Measurements from ENCODE around the gene GOLIM4. TPM values are rescaled to one million over a fixed set of nuclear protein-coding genes. Genes with fewer than 3 reads are reported as not detected.
A peak's percentile ranks its signal among the peaks of the same experiment; 100 is the strongest.

GOLIM4 gene
- polyA plus RNA-seq, 1 experiment, result 35.1 TPM

DNA sequence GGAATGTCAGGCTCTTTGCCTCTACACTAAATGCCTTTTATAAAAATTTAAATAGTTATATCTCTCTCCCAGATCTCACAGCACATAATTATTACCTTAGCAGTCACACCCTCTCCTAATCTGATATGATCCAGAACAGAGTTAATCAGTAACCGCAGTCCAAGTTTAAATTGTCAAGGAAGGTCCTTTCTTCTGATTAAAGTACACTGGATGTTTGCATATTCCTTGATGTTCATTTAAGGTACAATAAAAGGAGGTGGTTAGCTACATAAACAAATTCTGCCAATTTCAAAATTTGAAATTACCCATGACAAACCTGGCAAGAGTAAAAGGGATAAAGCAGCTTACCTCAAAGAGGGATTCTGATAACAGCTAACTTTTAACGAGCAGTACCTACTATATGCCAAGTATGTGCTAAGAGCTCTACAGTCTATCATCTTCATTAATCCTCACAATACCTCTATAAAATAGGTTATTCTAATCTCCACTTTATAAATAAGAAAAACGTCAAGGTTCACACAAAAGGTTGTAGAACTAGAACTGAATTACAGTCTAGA, 4.3 kb downstream of the GOLIM4 start:
- CTCF ChIA-PET, result interaction anchor here (0.8 to 1.2 kb wide), 3 partner anchors 11 to 74 kb away, joined by 3 read pairs; no protein-coding TSS in a partner anchor
- TF ChIP-seq, protein P1, sequence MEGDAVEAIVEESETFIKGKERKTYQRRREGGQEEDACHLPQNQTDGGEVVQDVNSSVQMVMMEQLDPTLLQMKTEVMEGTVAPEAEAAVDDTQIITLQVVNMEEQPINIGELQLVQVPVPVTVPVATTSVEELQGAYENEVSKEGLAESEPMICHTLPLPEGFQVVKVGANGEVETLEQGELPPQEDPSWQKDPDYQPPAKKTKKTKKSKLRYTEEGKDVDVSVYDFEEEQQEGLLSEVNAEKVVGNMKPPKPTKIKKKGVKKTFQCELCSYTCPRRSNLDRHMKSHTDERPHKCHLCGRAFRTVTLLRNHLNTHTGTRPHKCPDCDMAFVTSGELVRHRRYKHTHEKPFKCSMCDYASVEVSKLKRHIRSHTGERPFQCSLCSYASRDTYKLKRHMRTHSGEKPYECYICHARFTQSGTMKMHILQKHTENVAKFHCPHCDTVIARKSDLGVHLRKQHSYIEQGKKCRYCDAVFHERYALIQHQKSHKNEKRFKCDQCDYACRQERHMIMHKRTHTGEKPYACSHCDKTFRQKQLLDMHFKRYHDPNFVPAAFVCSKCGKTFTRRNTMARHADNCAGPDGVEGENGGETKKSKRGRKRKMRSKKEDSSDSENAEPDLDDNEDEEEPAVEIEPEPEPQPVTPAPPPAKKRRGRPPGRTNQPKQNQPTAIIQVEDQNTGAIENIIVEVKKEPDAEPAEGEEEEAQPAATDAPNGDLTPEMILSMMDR (IDR thresholded peaks at IDR 0.05; ENCODE audit: insufficient read depth, low read depth, low read length), result no peak
- H3K27me3 ChIP-seq (ENCODE audit: control insufficient read depth, insufficient read depth, low read length), result no peaks in the 10 kb centered on the region
- no peak overlapping the region for H3K4me3 ChIP-seq (ENCODE audit: low read depth, low read length)
- H3K36me3 ChIP-seq (ENCODE audit: control insufficient read depth, insufficient read depth, low read length), result no peaks in the 10 kb centered on the region
- POLR2A ChIA-PET, result no interaction called here
- no peak for DNase-seq (ENCODE audit: low read depth)

DNA sequence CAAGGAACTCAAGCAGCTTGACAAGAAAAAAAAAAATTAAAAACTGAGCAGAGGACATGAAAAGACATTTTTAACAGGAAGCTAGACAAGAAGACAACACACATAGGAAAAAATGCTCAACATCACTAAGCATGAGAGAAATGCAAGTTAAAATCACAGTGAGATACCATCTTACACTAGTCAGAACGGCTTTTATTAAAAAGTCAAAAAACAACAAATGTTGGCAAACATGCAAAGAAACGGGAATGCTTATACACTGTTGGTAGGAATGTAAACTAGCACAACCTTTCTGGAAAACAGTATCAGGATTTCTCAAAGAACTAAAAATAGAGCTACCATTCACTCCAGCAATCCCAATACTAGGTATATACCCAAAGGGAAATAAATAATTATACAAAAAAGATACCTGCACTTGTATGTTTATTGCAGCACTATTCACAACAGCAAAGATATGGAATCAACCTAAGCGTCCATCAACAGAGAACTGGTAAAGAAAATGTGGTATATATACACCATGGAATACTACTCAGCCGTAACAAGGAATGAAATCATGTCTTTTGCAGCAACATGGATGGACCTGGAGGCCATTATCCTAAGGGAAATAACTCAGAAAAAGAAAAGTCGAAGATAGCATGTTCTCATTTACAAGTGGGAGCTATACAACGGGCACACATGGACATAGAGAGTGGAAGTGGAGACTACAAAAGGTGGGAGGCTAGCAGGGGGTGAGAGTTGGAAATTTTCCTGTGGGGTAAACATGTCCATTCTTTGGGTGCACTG, 5.2 kb downstream of the GOLIM4 start:
- DNase-seq (ENCODE audit: low read depth), result peak; percentile 16
- TF ChIP-seq, protein P1 (IDR thresholded peaks at IDR 0.05; ENCODE audit: insufficient read depth, low read depth, low read length), result no peak
- no peak overlapping the region for H3K4me3 ChIP-seq (ENCODE audit: low read depth, low read length)
- POLR2A ChIA-PET, result no interaction called here
- H3K27me3 ChIP-seq (ENCODE audit: control insufficient read depth, insufficient read depth, low read length), result no peaks in the 10 kb centered on the region
- no peaks in the 10 kb centered on the region for H3K36me3 ChIP-seq (ENCODE audit: control insufficient read depth, insufficient read depth, low read length)
- CTCF ChIA-PET, result interaction anchor here (0.7 to 1.9 kb wide), 6 partner anchors 8 to 75 kb away, joined by 3 to 7 read pairs (median 3); no protein-coding TSS in a partner anchor

DNA sequence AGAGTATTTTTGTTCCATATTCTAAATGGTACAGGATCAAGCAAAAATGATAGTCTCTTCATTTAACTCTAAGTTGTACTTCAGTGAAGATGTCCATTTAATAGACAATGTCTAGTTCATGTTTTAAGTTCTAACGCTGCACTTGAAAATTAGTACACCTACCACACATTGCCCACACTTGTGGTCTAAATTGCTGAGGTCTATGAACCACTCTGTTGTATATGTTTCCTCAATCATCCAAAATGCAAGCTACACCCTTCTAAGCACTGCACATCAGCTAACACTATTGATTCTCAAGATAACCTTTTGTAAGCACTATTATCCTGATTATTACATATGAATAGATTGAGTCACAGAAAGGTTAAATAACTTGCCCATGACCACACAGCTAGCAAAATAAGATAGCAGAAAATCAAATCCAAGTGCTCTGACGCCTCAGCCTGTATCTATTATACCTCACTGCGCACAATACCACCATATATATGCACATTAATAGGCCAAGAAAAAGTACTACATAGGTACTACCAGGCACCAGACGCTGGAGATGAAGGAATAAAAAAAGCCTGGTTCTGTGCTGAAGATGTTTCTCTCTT, 6.4 kb downstream of the GOLIM4 start:
- Histone ChIP-seq H3K4me3 (ENCODE audit: low read depth, low read length) (no peak overlapping the region), H3K27me3 (ENCODE audit: control insufficient read depth, insufficient read depth, low read length) (no peaks in the 10 kb centered on the region), H3K36me3 (ENCODE audit: control insufficient read depth, insufficient read depth, low read length) (no peaks in the 10 kb centered on the region)
- DNase-seq (ENCODE audit: low read depth), result no peak
- ChIA-PET CTCF (interaction anchor here (0.9 to 2.7 kb wide), 9 partner anchors 10 to 76 kb away, joined by 3 to 8 read pairs (median 4); no protein-coding TSS in a partner anchor), POLR2A (interaction anchor here (0.7 kb wide), 1 partner anchor 8 kb away, joined by 11 read pairs; no protein-coding TSS in a partner anchor)
- TF ChIP-seq, protein P1 (IDR thresholded peaks at IDR 0.05; ENCODE audit: insufficient read depth, low read depth, low read length), result no peak

DNA sequence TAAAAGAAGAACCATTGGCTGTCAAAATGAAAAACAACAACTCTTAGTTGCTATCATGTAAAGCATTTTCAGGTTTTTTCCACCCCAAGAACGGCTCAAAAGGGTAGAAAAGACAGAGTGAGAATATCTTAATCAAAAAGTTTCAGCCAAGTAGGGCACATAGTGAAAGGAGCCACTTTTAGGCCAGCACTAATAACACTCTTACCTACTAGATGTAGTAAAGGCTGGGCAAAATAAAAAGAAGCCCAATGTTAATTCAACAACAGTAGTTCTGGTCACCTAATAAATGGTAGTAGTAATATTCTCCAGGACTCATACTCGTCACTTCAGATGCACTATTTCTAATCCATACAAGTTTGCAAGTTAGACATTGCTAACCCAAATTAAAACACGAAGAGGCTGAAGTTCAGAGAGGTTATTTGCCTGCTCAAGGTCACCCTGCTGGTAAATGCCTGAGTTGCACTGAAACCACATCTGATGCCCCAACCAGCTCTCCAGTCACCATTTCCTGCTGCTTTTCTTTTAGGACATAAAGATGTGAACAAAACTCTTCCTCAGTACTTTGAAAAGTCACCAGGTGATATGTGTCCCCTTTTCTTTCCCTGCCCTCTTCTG, 7.5 kb downstream of the GOLIM4 start:
- Histone ChIP-seq H3K4me3 (ENCODE audit: low read depth, low read length) (no peak overlapping the region), H3K27me3 (ENCODE audit: control insufficient read depth, insufficient read depth, low read length) (no peaks in the 10 kb centered on the region), H3K36me3 (ENCODE audit: control insufficient read depth, insufficient read depth, low read length) (no peaks in the 10 kb centered on the region)
- CTCF ChIA-PET, result interaction anchor here (1.2 to 2.7 kb wide), 5 partner anchors 9 to 77 kb away, joined by 3 to 8 read pairs (median 4); no protein-coding TSS in a partner anchor
- DNase-seq (ENCODE audit: low read depth), result no peak
- TF ChIP-seq, protein P1 (IDR thresholded peaks at IDR 0.05; ENCODE audit: insufficient read depth, low read depth, low read length), result peak; percentile 27; the same call in 1 of the 2 replicates
- POLR2A ChIA-PET, result no interaction called here

All from BJ (cell line).